CD4-positive, alpha-beta T cell treated with Interleukin-15 for 4 hours (primary cell): ENCODE data around the gene CHAT.
"Not testable (repeated sequence)": the region's sequence is repeated elsewhere in the genome, so short reads cannot be mapped to it uniquely, and the experiment has no call there.

ENCODE experiments used
- DNase-seq: peaks from one replicate; pipeline ENCODE4 v3.0.0-alpha.2; 2020; ENCODE audit warnings: low spot score

Gene CHAT

GRCh38 chr10:49653273-49653929 lies 39.6 kb downstream of the CHAT start:
- no peak for DNase-seq

GRCh38 chr10:49654036-49654693 lies 40.3 kb downstream of the CHAT start:
- DNase-seq, result no peak

- no peak for DNase-seq
Measured at GRCh38 chr10:49655099-49655498, 41.3 kb downstream of the CHAT start.

GRCh38 chr10:49656845-49657493 lies 43.1 kb downstream of the CHAT start:
- DNase-seq, result no peak

GRCh38 chr10:49657606-49658005 lies 43.8 kb downstream of the CHAT start:
- no peak for DNase-seq

GRCh38 chr10:49661140-49661856 lies 47.5 kb downstream of the CHAT start:
- no peak for DNase-seq

- DNase-seq, result no peak
Measured at GRCh38 chr10:49662169-49662830, 48.5 kb downstream of the CHAT start.

GRCh38 chr10:49663596-49663995 lies 49.8 kb downstream of the CHAT start:
- DNase-seq, result no peak

- DNase-seq, result no peak
Measured at GRCh38 chr10:49664006-49664841, 50.4 kb downstream of the CHAT start.

- DNase-seq, result no peak
Measured at GRCh38 chr10:49664842-49665355, 51.1 kb downstream of the CHAT start.

GRCh38 chr10:49666054-49666615 lies 52.3 kb downstream of the CHAT start:
- no peak for DNase-seq

- DNase-seq, result no peak
Measured at GRCh38 chr10:49666685-49667084, 52.8 kb downstream of the CHAT start.

GRCh38 chr10:49667991-49668390 lies 54.2 kb downstream of the CHAT start:
- DNase-seq, result no peak

GRCh38 chr10:49668684-49669083 lies 54.8 kb downstream of the CHAT start:
- no peak for DNase-seq

GRCh38 chr10:49678827-49679479 lies 65.1 kb downstream of the CHAT start:
- DNase-seq, result no peak

- DNase-seq, result no peak
Measured at GRCh38 chr10:49679480-49679893, 65.7 kb downstream of the CHAT start, which contains the start of gene C10orf53. TSS of gene C10orf53 (plus strand) at chr10:49679651. CDS start at chr10:49679698, 47 bp downstream.

- not testable (repeated sequence) for DNase-seq
Measured at GRCh38 chr10:49682449-49682848, 68.6 kb downstream of the CHAT start.

GRCh38 chr10:49682879-49683278 lies 69.0 kb downstream of the CHAT start:
- no peak for DNase-seq

GRCh38 chr10:49686651-49687050 lies 72.8 kb downstream of the CHAT start:
- no peak for DNase-seq

- DNase-seq, result no peak
Measured at GRCh38 chr10:49688261-49688846, 74.5 kb downstream of the CHAT start.
